Measurements from ENCODE around the gene IL4R.
"Not testable (repeated sequence)": the region's sequence is repeated elsewhere in the genome, so short reads cannot be mapped to it uniquely, and the experiment has no call there.

DNA sequence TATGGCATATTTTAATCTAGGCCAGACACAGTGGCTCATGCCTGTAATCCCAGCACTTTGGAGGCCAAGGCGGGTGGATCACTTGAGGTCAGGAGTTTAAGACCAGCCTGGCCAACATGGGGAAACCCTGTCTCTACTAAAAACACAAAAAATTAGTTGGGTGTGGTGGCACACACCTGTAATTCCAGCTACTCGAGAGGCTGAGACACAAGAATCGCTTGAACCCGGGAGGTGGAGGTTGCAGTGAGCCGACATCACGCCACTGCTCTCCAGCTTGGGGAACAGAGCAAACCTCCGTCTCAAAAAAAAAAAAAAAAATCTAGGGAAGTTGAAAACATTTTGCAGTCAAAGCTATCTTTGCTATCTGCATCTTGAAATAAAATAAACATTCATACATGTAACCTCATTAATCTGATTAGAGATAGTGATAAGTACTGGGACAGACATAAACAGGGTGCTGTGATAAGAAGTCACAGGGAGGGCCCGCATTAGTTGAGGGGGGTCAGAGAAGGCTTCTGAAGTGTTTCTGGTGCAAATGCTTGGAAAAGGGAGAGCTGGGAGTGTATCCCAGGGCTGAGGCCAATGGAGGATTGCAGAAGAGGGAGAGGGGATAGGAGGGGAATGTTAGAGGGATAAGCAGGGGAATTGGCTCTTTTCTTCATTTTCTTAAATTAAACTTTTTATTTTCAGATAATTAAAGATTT, 15.8 kb downstream of the IL4R start:
- TF ChIP-seq CTCF, POLR2A, EP300 (IDR thresholded peaks at IDR 0.05): not testable (repeated sequence)
